ENCODE results near the gene EEFSEC.

Gene EEFSEC

GRCh38 chr3:128153156-128154041 is at the start of gene EEFSEC:
EEFSEC (plus strand) TSS chr3:128153481; CDS start chr3:128153508, 27 bp downstream.
- DNase-seq: peak; percentile 97

DNA sequence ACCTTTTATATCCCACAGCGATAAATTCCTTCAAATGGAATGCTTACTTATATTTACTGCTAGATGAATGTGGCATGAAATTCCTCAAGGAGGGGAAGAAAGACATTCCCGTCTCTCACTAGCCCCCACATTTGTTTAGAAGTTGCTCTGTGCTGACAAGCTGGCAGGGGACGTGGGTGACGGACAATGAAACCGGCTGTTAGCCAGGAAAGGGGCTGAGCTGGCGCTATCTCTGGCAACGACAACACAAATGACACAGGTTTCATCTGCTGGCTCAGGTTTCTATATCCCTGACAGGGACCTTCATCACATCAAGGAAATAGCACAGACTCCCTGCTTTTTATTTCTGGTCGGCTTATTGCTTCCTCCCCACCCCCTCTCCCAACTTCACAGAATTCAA is 45.4 kb upstream of the EEFSEC start:
- no peak for DNase-seq

- no peak for DNase-seq
Measured at GRCh38 chr3:128111147-128111546, 42.1 kb upstream of the EEFSEC start.

DNA sequence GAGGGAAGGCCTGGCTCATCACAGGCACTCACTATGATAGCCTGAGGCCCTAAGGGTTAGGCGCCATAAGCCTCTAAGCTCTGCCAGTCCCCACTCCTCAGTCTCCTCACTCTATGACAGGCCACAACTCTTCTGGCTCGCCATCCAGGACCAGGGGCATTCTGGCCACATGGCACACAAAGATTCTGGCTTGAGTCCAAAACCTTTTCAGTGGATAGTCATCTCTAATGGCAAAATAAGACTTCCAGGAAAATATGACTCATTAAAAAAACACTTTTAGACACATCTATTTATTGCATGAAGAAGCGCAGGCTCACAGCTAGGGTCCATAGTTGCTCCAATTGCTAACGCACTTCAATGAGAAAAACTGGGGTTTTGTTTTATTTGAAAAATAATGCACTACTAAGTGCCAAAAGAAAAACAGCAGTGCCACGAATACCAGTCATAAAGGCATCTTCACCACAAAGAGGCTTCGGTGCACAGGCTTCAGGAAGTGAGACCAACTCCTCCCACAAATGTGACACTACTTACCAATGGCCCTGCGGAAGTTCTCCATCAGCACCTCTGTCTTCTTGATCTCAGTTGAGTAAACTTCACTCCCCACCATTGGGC is 40.8 kb upstream of the EEFSEC start:
- DNase-seq: peak; percentile 64

GRCh38 chr3:128113817-128114794 is 39.2 kb upstream of the EEFSEC start:
- DNase-seq: no peak

DNA sequence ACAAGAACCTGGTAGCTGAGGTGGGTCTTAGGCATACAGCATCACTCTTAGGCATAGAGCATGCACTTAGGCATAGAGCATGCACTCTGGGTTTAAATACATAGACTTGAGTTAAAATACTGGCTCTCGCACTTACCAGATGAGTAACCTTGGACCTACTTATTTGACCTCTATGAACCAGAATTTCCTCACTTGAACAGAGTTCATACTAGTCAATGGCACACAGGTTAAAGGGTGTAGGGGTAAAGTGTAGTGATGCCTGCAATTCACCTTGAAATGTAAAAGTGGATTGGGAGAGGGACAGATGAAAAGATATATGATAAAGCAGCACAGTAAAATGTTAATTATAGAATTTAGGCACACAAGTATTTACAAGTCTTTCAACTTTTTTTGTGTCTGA is 31.3 kb upstream of the EEFSEC start:
- DNase-seq: no peak

- no peak for DNase-seq
Measured at GRCh38 chr3:128123156-128123537, 30.1 kb upstream of the EEFSEC start.

- DNase-seq: peak; percentile 97
Measured at GRCh38 chr3:128123538-128124368, 29.5 kb upstream of the EEFSEC start, which contains the start of gene RUVBL1. RUVBL1 (minus strand) TSS chr3:128123812; CDS start chr3:128123724, 88 bp downstream.

GRCh38 chr3:128127236-128127635 is 26.0 kb upstream of the EEFSEC start:
- no peak for DNase-seq

GRCh38 chr3:128128251-128128650 is 25.0 kb upstream of the EEFSEC start:
- DNase-seq: no peak

- DNase-seq: no peak
Measured at GRCh38 chr3:128131897-128132646, 21.2 kb upstream of the EEFSEC start.

GRCh38 chr3:128133273-128133883 is 19.9 kb upstream of the EEFSEC start:
- no peak for DNase-seq

DNA sequence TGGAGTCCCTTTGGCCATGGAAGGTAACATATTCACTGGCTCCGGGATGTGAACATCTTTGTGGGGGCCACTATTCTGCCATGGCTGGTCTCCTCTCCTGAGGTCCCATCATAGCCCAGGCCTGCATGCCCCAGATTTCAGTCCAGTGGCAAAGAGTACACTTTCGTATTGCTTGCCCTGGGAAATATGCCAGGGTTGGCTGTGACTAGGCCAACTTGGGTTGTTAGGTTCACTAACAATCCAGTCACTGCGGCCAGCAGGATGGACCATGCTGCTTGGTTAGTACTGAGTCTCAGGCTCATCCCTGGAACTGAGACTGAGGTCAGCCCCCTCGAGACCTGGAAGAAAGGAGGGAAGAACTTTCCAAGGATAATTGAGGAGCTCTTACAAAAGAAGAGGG is 9.8 kb upstream of the EEFSEC start:
- no peak for DNase-seq

DNA sequence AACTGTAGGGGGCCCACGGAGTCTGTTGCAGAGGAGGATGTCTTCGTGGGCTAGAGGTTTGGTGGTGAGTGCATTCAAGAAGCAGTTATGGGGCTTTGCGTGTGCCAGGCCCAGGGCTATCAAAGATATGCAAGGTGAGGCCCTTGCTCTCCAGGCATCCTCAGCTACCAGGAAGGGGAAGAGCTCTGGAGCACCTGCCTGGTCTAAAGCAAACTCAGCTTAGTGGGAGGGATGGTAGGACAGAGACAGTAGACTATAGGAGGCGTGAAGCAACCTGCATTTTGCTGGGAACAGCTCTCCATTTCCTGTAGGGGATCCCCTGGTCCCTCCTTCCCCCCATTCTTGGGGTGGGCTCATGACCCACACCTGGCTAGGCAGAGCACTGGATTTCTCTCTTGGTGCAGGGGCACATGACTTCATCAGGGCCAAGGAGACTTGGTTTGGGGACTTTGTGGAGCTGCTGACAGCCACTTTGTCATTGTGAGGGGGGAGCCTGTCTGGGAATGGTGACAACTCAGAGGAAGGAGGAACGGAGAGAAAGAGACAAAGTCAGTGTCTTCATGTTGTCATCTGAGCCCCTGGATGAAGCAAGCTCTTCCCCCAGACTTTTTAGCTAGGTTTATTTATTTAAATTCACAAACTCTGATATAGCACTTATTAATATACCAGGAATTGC is 8.6 kb upstream of the EEFSEC start:
- DNase-seq: no peak

DNA sequence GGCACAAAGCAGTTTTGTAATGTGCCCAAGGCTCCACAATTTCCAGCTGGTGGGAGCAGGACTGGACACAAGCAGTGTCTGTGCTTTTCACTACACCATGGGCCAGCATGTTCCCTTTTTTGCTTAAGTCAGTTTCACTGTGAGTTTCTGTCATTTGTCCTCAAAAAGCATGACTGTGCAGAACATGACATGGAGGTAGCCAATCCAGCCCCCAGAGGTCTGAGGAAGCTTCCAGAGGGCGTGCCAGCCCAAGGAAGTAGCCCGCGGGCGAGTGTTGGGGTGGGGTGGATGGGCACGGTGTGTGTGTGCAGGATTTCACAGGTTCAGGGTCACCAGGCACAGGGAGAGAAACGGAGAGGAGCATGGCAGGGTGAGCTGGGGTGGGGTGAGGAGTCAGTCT is 8.0 kb upstream of the EEFSEC start:
- no peak for DNase-seq

- no peak for DNase-seq
Measured at GRCh38 chr3:128146201-128146600, 7.1 kb upstream of the EEFSEC start.

GRCh38 chr3:128149650-128150049 is 3.6 kb upstream of the EEFSEC start:
- no peak for DNase-seq

DNA sequence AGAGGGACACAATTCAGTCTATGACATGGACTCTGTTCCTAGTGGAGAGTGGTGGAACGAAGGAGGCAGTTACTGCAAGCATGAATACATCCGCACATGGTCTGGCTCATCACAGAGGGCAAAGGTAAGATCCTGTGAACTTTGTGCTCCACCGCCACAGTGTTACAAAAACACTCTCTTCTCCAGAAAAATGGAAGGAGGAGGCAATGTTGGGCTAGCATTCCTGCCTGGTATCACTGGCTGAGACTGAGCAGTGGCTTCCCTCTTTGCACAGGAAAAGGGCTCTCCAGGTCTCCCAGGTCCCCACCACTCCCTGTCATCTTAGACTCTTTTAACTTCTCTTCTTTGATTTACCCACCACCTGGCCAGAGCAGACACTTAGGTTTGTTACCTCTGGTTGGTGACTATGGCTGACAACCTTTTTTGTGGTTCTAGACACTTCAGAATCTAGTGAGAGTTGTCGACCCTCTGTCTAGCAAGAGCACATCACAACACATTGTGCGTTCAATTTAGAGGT is 1.5 kb upstream of the EEFSEC start:
- DNase-seq: no peak

- no peak for DNase-seq
Measured at GRCh38 chr3:128152419-128153155, 694 bp upstream of the EEFSEC start.
